Right lobe of liver (tissue), 4 donors: ENCODE measurements around the gene DSP.

Source experiments
- CTCF ChIP-seq, 4 donors: fragments of 200-600 bp in 3 of 4; fragments of 450-650 bp in 1 of 4; IDR thresholded peaks; one replicate each; pipeline versions ENCODE4 v1.5.1 to v1.8.0; 2016 to 2022; ENCODE audit warnings: antibody characterized with exemption in 4 of 4, mild to moderate bottlenecking in 2 of 4
- POLR2A ChIP-seq: fragments of 450-650 bp; IDR thresholded peaks from one replicate; pipeline ENCODE4 v1.6.1; 2017; ENCODE audit warnings: antibody characterized with exemption, mild to moderate bottlenecking
- donor health status: DM: no; HTN: no; CAD: no.
- donor health status: DM: no; HTN: no; CAD: no.
- donor health status: DM: no; HTN: yes; CAD: no.

GRCh38 chr6:7566107-7566506 lies 24.6 kb downstream of the DSP start:
- TF ChIP-seq CTCF (IDR thresholded peaks at IDR 0.05) (no peak), POLR2A (no peak)
